Activated naive CD8-positive, alpha-beta T cell treated with anti-CD3 and anti-CD28 coated beads for 36 hours (primary cell): ENCODE results near the gene MCM6. TPM values are rescaled to one million over a fixed set of nuclear protein-coding genes. Genes with fewer than 3 reads are reported as not detected.
"Not testable (repeated sequence)": the region's sequence is repeated elsewhere in the genome, so short reads cannot be mapped to it uniquely, and the experiment has no call there.

Experiments
- DNase-seq: peaks from one replicate; pipeline ENCODE4 v3.0.0; 2021
- H3K27ac Mint-ChIP-seq: one replicate; pipeline ENCODE4 v1.8.0; 2022; ENCODE audit warnings: mild to moderate bottlenecking, moderate library complexity, mixed read lengths
- H3K27me3 Mint-ChIP-seq: one replicate; pipeline ENCODE4 v1.8.0; 2022; ENCODE audit warnings: mild to moderate bottlenecking, mixed read lengths
- H3K36me3 Mint-ChIP-seq: one replicate; pipeline ENCODE4 v1.8.0; 2021; ENCODE audit warnings: mild to moderate bottlenecking, mixed read lengths
- H3K4me1 Mint-ChIP-seq: one replicate; pipeline ENCODE4 v1.8.0; 2021; ENCODE audit warnings: mixed read lengths
- H3K4me3 Mint-ChIP-seq: one replicate; pipeline ENCODE4 v1.8.0; 2022; ENCODE audit warnings: mild to moderate bottlenecking, moderate library complexity, mixed read lengths
- H3K9me3 Mint-ChIP-seq: one replicate; pipeline ENCODE4 v1.8.0; 2022; ENCODE audit warnings: mixed read lengths
- total RNA-seq, 2 experiments: library from RNA; stranded (reverse); gene quantifications; one replicate each; pipeline ENCODE4 v1.2.3, GENCODE V29; 2021

Gene MCM6
- total RNA-seq, 2 experiments from 2014 or later = 229 to 232 TPM

DNA sequence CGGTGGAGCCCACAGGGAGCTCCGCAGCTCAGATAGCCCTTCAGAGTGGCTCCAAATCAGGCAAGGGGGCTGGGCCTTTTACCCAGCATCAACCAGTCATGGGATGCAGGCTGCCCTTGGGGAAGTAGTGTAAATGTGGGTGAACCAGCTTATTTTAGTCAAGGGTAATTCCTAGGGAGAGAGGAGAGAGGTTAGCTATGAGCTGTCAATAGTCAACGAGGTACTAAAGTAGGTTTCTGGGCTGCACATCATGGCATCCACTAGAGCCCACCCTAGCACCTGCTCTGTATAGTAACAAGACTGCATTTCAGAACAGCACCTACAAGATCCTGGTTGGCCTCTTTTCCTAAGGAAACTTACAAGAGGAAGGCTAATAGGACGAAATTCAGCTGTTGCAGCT is 9.5 kb upstream of the MCM6 start:
- DNase-seq = no peak
- no peak overlapping the region for H3K4me3 Mint-ChIP-seq
- H3K4me1 Mint-ChIP-seq = no peaks in the 10 kb centered on the region
- peaks cover 3% of the 10 kb centered on the region for H3K36me3 Mint-ChIP-seq
- no peaks in the 10 kb centered on the region for H3K9me3 Mint-ChIP-seq
- H3K27me3 Mint-ChIP-seq = peaks cover 3% of the 10 kb centered on the region
- no peak overlapping the region for H3K27ac Mint-ChIP-seq

DNA sequence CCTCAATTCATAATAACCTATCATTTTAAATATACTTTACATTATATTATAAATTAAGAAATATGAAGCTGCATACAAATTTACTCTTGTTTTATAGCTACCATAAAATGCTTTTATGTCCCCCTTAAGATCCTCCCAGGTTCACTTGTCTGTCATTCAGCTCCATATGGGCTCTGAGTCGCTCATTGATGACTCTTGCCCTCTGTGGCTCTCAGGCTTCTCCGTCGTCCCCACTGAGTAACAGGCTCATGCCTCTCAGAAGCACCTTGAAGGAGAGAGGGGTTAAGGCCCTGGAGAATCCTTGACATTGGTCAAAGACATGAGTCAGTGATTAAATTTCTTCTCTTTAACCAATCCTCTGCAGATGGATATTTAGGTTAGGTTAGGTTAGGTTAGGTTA is 6.2 kb upstream of the MCM6 start:
- Mint-ChIP-seq H3K4me1 (peaks cover 3% of the 10 kb centered on the region), H3K36me3 (no peaks in the 10 kb centered on the region), H3K9me3 (no peaks in the 10 kb centered on the region), H3K27me3 (peaks cover 3% of the 10 kb centered on the region), H3K27ac (no peak overlapping the region), H3K4me3 (no peak overlapping the region)
- no peak for DNase-seq

DNA sequence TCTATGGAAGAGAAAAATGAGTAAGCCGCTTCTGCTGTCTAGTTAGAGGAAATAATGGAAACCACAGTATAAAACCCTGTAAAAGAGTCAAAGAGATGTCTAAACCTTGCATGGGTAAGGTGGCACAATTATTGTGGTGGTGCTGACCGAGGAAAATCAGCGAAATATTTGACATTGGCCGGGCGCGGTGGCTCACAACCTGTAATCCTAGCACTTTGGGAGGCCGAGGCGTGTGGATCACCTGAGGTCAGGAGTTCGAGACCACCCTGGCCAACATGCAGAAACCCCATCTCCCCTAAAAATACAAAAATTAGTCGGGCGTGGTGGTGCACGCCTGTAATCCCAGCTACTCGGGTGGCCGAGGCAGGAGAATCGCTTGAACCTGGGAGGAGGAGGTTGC is 527 bp upstream of the MCM6 start:
- H3K27ac Mint-ChIP-seq = peak overlapping the region; percentile 99
- H3K27me3 Mint-ChIP-seq, DNase-seq, H3K9me3 Mint-ChIP-seq: not testable (repeated sequence)
- H3K36me3 Mint-ChIP-seq = peaks cover 39% of the 10 kb centered on the region
- H3K4me1 Mint-ChIP-seq = peaks cover 39% of the 10 kb centered on the region
- peak overlapping the region; percentile 96 for H3K4me3 Mint-ChIP-seq

DNA sequence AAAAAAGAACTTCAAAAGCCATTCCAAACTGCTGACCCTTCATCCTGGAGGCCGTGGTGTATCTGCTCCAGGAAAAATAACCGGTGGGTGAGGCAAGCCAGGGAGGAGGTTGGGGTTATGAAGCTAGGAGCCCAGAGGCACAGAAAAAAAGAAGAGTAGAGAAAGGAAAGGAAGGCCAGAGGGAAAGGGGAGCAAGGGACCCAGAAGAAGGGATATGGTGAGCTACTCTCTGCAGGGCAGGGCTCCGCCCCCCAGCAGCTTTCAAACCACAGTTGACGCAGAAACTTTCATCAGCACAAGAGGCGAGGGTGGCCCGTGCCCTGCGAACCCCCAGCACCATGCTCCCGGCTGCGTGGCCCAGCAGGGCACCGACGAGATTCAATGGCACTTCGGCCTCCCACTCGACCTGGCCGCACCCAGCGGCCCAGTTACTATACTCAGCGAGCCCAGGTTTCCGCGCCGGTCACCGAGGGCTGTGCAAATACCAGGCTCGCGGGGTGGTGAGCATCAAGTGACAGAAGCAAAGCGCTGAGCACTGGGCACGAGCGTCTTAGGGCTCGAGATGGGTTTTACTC is 665 bp downstream of the MCM6 start:
- peaks cover 48% of the 10 kb centered on the region for H3K4me1 Mint-ChIP-seq
- H3K27me3 Mint-ChIP-seq = peaks cover 3% of the 10 kb centered on the region

DNA sequence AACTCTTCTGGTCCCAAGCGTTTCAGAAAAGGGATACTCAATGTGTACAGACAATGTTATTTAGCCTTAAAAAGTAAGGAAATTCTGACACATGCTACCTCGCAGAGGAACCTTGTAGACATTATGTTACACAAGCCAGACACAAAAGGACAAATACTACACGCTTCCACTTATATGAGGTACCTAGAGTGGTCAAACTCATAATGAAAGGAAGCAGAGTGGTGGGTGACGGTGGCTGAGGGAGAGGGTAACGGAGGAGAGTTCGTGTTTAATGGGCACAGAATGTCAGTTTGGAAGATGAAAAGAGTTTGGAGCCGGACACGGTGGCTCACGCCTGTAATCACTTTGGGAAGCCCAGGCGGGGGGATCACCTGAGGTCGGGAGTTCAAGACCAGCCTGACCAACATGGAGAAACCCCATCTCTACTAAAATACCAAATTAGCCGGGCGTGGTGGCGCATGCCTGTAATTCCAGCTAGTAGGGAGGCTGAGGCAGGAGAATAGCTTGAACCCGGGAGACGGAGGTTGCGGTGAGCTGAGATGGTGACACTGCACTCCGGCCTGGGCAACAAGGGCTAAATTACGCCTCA is 1.4 kb downstream of the MCM6 start:
- no peak for DNase-seq
- Mint-ChIP-seq H3K36me3 (peaks cover 53% of the 10 kb centered on the region), H3K4me3 (peak overlapping the region; percentile 96), H3K4me1 (peaks cover 52% of the 10 kb centered on the region), H3K27me3 (peaks cover 3% of the 10 kb centered on the region), H3K9me3 (no peaks in the 10 kb centered on the region), H3K27ac (peak overlapping the region; percentile 99)

More for the DNA sequence above, 665 bp downstream of the MCM6 start:
- Mint-ChIP-seq H3K9me3 (no peaks in the 10 kb centered on the region), H3K27ac (peak overlapping the region; percentile 99), H3K4me3 (peak overlapping the region; percentile 96), H3K36me3 (peaks cover 47% of the 10 kb centered on the region)
- DNase-seq = peak; percentile 83

DNA sequence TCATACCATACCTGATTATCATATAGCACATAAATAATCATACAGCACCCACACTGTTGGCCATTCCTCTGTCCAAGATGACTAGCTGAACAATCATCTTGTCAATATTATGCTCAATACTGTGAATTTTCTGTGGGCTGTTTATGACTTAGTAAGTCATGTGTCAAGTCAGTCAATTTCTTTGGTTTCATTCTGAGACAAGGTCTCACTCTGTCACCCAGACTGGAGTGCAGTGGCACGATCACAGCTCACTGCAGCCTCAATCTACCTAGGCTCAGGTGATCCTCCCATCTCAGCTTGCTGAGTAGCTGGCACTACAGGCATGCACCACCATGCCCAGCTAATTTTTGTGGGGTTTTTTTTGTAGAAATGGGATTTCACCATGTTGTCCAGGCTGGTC is 5.7 kb downstream of the MCM6 start:
- Mint-ChIP-seq H3K27ac (peak overlapping the region; percentile 2), H3K27me3 (no peaks in the 10 kb centered on the region), H3K9me3 (no peaks in the 10 kb centered on the region), H3K4me1 (peaks cover 50% of the 10 kb centered on the region), H3K4me3 (no peak overlapping the region), H3K36me3 (peaks cover 72% of the 10 kb centered on the region)
- no peak for DNase-seq

DNA sequence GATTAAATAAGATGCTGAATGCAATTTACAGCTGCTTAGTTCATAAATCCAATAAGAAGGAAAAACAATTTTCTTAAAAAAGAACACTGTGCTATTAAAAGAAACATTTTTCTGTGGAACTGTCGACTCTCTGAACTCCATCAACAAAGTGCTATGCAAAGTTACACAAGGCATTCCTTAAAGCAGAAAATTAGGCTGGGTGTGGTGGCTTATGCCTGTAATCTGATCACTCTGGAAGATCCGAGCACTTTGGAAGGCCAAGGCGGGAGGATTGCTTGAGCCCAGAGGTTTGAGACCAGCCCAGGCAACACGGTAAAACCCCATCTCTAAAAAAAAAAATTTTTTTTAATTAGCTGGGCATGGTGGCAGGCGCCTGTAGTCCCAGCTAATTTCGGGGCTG is 13.0 kb downstream of the MCM6 start:
- Mint-ChIP-seq H3K4me1 (peaks cover 13% of the 10 kb centered on the region), H3K27ac (no peak overlapping the region), H3K27me3 (no peaks in the 10 kb centered on the region), H3K36me3 (peaks cover 53% of the 10 kb centered on the region), H3K4me3 (no peak overlapping the region), H3K9me3 (no peaks in the 10 kb centered on the region)
- DNase-seq = no peak

DNA sequence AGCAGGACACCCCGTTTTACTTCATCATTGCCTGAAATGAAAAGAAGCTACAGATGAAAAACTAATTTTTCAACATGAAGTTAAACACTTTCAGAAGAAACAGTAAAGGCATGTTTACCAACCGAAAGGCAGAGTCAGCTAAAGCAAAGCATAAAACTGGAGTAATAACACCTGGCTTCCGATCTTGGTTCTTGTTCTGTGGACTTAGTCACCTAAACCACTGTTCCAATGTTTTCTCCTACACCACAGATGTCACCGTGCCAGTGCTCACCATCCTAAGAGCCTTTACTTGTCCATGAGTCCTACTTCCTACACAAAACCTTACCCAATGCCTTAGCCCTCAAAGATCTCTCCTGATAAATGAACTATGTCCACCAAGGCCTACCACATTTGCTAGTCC is 13.5 kb downstream of the MCM6 start:
- Mint-ChIP-seq H3K4me3 (no peak overlapping the region), H3K27me3 (no peaks in the 10 kb centered on the region), H3K36me3 (peaks cover 54% of the 10 kb centered on the region), H3K27ac (no peak overlapping the region), H3K9me3 (no peaks in the 10 kb centered on the region), H3K4me1 (peaks cover 13% of the 10 kb centered on the region)
- no peak for DNase-seq

DNA sequence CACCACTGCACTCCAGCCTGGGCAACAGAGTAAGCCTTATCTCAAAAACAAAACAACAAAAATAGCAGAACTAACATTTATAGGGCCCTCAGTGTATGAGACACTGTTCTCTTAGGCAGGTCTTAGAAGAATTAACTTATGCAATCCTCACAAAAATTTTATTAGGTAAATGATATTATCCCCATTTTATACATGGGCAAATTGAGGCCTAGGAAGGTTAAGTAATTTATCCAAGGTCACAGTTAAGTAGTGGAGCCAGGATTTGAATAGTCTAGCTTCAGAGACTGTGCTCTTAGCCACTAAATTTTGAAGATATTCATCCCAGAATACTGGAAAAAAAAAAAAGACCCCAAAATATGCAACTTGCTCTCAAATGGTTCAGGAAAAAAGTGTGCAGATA is 22.8 kb downstream of the MCM6 start:
- H3K27ac Mint-ChIP-seq = no peak overlapping the region
- no peak overlapping the region for H3K4me3 Mint-ChIP-seq
- H3K4me1 Mint-ChIP-seq = peaks cover 10% of the 10 kb centered on the region
- H3K9me3 Mint-ChIP-seq = no peaks in the 10 kb centered on the region
- no peaks in the 10 kb centered on the region for H3K27me3 Mint-ChIP-seq
- peaks cover 55% of the 10 kb centered on the region for H3K36me3 Mint-ChIP-seq
- no peak for DNase-seq

DNA sequence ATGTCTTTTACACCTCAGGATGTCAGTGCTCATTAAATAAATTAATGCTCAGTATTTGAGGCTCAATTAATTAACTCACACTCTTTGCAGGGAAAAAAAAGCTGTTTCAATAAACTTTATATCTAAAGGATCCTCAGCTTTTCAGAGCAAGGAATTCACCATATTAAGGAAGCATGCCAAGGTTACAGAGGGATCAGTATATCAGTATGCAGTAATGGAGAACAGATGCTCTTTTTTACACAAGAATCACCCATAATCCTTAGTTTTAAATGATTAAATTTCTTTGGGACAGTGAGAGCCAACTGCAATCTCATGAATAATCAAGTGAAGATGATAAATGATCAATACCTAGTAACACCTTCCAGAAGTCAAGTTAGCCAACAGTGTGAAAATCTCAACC is 24.4 kb downstream of the MCM6 start:
- no peaks in the 10 kb centered on the region for H3K27me3 Mint-ChIP-seq
- peaks cover 50% of the 10 kb centered on the region for H3K36me3 Mint-ChIP-seq
- DNase-seq = no peak
- no peak overlapping the region for H3K27ac Mint-ChIP-seq
- H3K9me3 Mint-ChIP-seq = no peaks in the 10 kb centered on the region
- H3K4me1 Mint-ChIP-seq = peaks cover 10% of the 10 kb centered on the region
- H3K4me3 Mint-ChIP-seq = no peak overlapping the region

DNA sequence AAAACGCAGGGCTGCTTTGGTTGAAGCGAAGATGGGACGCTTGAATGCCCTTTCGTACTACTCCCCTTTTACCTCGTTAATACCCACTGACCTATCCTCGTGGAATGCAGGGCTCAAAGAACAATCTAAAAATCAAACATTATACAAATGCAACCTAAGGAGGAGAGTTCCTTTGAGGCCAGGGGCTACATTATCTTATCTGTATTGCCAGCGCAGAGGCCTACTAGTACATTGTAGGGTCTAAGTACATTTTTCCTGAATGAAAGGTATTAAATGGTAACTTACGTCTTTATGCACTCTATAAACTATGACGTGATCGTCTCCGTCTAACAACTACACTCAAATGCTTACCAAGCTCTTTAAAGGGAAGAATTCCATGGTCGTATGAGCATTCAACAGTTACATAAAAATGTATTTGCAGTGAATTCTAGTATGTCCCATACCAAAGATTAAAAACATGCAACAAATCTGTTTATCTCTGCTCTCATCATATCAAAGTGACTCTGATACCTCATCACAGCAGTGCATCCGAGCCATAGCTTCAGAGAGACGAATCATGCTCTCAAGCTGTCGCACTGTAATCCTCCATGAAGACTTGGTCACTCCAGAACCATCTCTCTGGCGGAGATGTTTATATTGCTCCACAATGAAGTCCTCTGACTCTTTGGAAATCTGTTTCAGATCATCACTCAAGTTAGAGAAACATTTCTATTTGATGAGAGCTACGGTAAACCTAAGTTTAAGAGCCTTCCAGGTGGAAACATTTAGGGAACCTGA is 25.2 kb downstream of the MCM6 start:
- no peak for DNase-seq
- H3K4me3 Mint-ChIP-seq = no peak overlapping the region
- no peaks in the 10 kb centered on the region for H3K9me3 Mint-ChIP-seq
- no peaks in the 10 kb centered on the region for H3K27me3 Mint-ChIP-seq
- H3K4me1 Mint-ChIP-seq = peaks cover 10% of the 10 kb centered on the region
- no peak overlapping the region for H3K27ac Mint-ChIP-seq
- peaks cover 47% of the 10 kb centered on the region for H3K36me3 Mint-ChIP-seq

DNA sequence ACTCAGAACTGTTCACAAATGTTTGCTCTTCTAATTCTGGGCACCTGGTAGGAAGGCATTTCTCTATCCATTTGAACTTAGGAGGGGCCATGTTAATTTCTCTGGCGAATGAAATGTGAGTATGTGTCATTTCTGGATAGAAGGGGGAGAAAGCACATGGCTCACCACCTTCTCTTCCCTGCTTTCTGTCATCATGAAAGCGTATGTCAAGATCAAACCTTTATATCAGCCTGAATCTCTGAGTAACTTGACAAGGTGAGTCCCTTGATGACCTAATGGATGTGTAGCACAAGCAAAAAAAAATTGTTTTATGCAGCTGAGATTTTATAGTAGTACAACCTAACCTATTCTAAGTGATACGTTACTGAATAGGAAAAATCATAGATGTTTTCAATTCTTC is 27.2 kb downstream of the MCM6 start:
- Mint-ChIP-seq H3K27me3 (no peaks in the 10 kb centered on the region), H3K9me3 (no peaks in the 10 kb centered on the region), H3K36me3 (peaks cover 52% of the 10 kb centered on the region), H3K4me1 (peaks cover 10% of the 10 kb centered on the region), H3K27ac (peak overlapping the region; percentile 28), H3K4me3 (no peak overlapping the region)
- DNase-seq = no peak

DNA sequence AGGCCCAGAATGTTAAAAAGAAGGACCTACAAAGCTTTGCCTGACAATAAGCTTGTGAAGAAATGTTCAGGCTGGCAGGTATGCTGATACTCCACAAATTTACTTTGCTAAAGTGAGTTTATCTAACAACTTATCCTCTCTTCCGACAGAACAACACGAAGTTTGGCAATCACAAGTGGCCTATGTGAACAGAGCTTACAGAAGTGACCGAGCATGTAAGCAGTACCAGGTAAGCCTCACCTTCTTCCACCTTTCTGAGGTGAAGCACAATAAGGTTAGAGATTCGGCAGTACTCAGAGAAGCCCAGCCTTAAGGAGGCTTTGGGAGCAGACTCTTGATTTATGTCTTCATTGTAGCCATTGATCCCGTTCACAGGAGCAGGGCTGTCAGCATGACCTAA is 30.2 kb downstream of the MCM6 start:
- H3K36me3 Mint-ChIP-seq = peaks cover 59% of the 10 kb centered on the region
- no peaks in the 10 kb centered on the region for H3K27me3 Mint-ChIP-seq
- no peak for DNase-seq
- no peak overlapping the region for H3K27ac Mint-ChIP-seq
- peaks cover 17% of the 10 kb centered on the region for H3K4me1 Mint-ChIP-seq
- H3K9me3 Mint-ChIP-seq = no peaks in the 10 kb centered on the region
- no peak overlapping the region for H3K4me3 Mint-ChIP-seq

DNA sequence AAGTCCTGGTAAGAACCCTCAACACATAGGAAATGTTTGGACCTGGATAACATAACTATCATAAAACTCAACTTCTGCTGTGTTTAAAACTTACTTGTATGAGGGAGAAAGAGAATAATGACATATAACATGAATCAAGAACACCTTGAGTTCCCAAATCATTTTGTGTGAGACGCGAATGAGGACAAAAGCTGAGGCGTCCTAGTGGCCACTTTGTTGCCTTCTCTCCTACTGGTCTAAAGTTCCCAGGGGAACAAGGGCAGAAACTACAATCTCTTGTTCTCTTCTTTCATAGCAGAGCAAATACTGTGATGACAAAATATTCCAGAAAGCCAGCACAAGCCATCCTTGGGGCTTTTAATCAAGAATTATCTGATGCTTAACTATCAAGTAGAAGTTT is 31.0 kb downstream of the MCM6 start:
- DNase-seq = no peak
- Mint-ChIP-seq H3K4me1 (peaks cover 18% of the 10 kb centered on the region), H3K27ac (no peak overlapping the region)

DNA sequence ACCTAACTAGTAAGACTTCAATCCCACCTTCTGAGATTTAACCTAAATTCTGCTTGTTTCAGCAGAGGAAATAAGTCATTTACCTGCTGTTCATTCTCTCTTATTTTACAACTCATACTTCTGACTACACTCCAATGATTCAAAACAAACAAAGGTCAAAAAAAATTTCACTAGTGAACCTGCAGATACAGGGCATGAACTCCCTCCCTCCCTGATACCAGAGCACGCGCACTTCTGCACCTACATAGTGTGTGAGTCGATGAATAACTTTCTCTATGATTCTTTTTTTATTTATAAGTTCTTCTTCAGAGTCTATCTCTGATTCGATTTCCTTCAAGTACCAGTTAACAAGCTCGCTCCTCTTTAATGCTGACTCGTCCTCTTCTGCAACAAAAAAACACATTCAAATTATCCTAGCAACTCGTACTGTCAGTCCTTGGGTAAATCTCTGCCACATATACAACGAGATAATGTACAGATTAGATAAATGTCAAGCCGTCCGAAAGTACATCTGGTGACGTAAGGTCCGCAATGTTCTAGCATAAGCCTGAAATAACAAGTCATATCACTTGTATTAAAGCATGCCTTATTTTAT is 31.8 kb downstream of the MCM6 start:
- Mint-ChIP-seq H3K27me3 (no peaks in the 10 kb centered on the region), H3K4me3 (no peak overlapping the region), H3K9me3 (no peaks in the 10 kb centered on the region), H3K27ac (no peak overlapping the region), H3K36me3 (peaks cover 58% of the 10 kb centered on the region), H3K4me1 (peaks cover 17% of the 10 kb centered on the region)
- DNase-seq = no peak

More for the DNA sequence above, 31.0 kb downstream of the MCM6 start:
- Mint-ChIP-seq H3K9me3 (no peaks in the 10 kb centered on the region), H3K4me3 (no peak overlapping the region), H3K27me3 (no peaks in the 10 kb centered on the region), H3K36me3 (peaks cover 59% of the 10 kb centered on the region)
